Nephron (organoid): ENCODE measurements around the gene CHAMP1.

Experiments
- H3K27ac Mint-ChIP-seq, 3 experiments: 2 replicates each; pipeline ENCODE4 v1.8.0; 2020; ENCODE audit warnings: mixed read lengths in 3 of 3, mild to moderate bottlenecking in 2 of 3, moderate library complexity in 1 of 3
- H3K27me3 Mint-ChIP-seq: 2 replicates; pipeline ENCODE4 v1.8.0; 2021; ENCODE audit warnings: low read depth, mild to moderate bottlenecking, moderate library complexity, mixed read lengths
- H3K36me3 Mint-ChIP-seq: 2 replicates; pipeline ENCODE4 v1.8.0; 2020; ENCODE audit warnings: low read depth, mixed read lengths
- H3K4me1 Mint-ChIP-seq: 2 replicates; pipeline ENCODE4 v1.8.0; 2020; ENCODE audit warnings: mixed read lengths
- H3K4me3 Mint-ChIP-seq, 3 experiments: 2 replicates each; pipeline ENCODE4 v1.8.0; 2020; ENCODE audit warnings: mild to moderate bottlenecking in 3 of 3, mixed read lengths in 3 of 3, moderate library complexity in 2 of 3
- H3K9me3 Mint-ChIP-seq: 2 replicates; pipeline ENCODE4 v1.8.0; 2020; ENCODE audit warnings: mixed read lengths
- TF ChIP-seq, protein P1 (sequence below), 3 experiments: fragments of 200-600 bp; sonication (generic); IDR thresholded peaks; one replicate each; pipeline ENCODE4 v1.5.0; 2021; ENCODE audit warnings: antibody characterized with exemption in 3 of 3; ENCODE audit not compliant: unreplicated experiment in 3 of 3

Gene CHAMP1

DNA sequence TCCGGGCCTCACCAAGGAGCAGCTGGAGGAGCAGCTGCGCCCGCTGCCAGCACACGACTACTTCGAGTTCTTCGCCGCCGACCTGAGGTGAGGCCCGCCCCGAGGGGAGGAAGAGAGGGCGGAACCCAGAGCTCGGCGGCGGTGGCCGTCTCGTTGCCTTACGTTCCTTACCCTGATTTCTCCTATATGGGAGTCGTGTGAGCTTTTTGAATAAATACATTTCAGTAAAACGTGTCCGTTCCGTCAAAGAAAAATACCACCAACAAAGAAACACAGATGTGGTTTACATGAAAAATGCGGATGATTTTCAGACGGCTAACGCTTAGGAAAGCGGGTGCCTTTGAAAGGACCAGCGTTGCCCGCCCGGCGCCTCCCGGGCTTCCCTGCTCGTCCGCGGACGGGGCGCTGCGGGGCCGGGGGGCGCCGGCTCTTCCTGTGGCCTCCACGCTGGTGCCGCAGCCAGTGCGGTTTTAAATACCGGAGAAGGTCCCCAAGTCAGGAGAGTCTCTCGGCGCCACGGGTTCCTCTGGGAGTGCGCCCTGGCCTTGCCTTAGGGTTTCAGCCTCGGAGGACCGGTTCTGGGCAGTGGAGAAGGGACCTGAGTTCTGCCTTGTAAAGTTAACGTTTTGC lies 32.1 kb upstream of the CHAMP1 start:
- Mint-ChIP-seq H3K9me3 (no peaks in the 10 kb centered on the region), H3K4me3 (peak overlapping the region; percentile 85 to 98 (median 94)), H3K27ac (peak overlapping the region; percentile 100), H3K27me3 (no peaks in the 10 kb centered on the region), H3K4me1 (peaks cover 32% of the 10 kb centered on the region), H3K36me3 (peaks cover 45% of the 10 kb centered on the region)
- TF ChIP-seq, protein P1, sequence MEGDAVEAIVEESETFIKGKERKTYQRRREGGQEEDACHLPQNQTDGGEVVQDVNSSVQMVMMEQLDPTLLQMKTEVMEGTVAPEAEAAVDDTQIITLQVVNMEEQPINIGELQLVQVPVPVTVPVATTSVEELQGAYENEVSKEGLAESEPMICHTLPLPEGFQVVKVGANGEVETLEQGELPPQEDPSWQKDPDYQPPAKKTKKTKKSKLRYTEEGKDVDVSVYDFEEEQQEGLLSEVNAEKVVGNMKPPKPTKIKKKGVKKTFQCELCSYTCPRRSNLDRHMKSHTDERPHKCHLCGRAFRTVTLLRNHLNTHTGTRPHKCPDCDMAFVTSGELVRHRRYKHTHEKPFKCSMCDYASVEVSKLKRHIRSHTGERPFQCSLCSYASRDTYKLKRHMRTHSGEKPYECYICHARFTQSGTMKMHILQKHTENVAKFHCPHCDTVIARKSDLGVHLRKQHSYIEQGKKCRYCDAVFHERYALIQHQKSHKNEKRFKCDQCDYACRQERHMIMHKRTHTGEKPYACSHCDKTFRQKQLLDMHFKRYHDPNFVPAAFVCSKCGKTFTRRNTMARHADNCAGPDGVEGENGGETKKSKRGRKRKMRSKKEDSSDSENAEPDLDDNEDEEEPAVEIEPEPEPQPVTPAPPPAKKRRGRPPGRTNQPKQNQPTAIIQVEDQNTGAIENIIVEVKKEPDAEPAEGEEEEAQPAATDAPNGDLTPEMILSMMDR (IDR thresholded peaks at IDR 0.05; ENCODE audit: unreplicated experiment in 3 of 3), result no peak

DNA sequence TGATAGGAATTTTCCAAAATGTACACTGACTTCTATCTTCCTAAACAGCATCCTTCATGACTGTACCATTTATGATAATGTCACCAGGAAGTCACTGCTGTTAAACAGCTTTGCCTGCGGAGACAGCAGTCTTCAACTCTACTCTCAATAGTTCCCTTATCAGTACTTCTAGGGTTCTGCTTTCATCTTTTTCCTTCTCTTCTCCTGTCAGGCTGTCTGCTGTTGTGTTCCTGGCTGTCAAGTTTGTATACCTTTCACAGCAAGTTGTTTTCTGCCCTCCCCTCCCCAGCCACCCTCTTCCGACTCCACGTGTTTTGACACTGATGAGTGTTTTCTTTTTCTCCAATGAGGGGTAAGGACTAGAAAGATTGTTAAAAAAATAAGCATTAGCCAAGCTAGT lies 30.7 kb upstream of the CHAMP1 start:
- H3K36me3 Mint-ChIP-seq, result peaks cover 51% of the 10 kb centered on the region
- TF ChIP-seq, protein P1 (IDR thresholded peaks at IDR 0.05; ENCODE audit: unreplicated experiment in 3 of 3), result no peak
- H3K9me3 Mint-ChIP-seq, result no peaks in the 10 kb centered on the region
- no peaks in the 10 kb centered on the region for H3K27me3 Mint-ChIP-seq
- H3K4me3 Mint-ChIP-seq, result peak overlapping the region; percentile 72 to 80 (median 79)
- peaks cover 32% of the 10 kb centered on the region for H3K4me1 Mint-ChIP-seq
- peak overlapping the region; percentile 39 to 72 (median 70) for H3K27ac Mint-ChIP-seq

DNA sequence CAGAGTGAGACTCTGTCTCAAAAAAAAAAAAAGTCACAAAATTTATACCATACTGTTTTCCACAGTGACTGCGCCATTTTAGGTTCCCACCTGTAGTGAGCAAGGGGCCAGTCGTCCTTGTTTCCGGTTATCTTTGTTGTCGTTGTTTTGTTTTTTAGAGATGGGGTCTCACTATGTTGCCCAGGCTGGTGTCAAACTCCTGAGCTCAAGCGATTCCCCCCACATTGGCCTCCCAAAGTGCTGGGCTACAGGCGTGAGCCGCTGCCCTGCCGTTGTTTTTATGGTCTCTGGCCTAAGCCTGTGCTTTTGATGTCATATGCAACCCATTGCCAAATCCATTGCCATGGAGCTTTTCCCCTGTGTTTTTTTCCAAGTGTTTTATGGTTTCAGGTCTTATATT lies 29.6 kb upstream of the CHAMP1 start:
- H3K36me3 Mint-ChIP-seq, result peaks cover 59% of the 10 kb centered on the region
- H3K27me3 Mint-ChIP-seq, result no peaks in the 10 kb centered on the region
- H3K4me1 Mint-ChIP-seq, result peaks cover 29% of the 10 kb centered on the region
- no peaks in the 10 kb centered on the region for H3K9me3 Mint-ChIP-seq
- TF ChIP-seq, protein P1 (IDR thresholded peaks at IDR 0.05; ENCODE audit: unreplicated experiment in 3 of 3), result no peak
- H3K27ac Mint-ChIP-seq, result peak overlapping the region in 2 of 3 experiments; percentile 65 to 80
- peak overlapping the region; percentile 64 to 77 (median 71) for H3K4me3 Mint-ChIP-seq

DNA sequence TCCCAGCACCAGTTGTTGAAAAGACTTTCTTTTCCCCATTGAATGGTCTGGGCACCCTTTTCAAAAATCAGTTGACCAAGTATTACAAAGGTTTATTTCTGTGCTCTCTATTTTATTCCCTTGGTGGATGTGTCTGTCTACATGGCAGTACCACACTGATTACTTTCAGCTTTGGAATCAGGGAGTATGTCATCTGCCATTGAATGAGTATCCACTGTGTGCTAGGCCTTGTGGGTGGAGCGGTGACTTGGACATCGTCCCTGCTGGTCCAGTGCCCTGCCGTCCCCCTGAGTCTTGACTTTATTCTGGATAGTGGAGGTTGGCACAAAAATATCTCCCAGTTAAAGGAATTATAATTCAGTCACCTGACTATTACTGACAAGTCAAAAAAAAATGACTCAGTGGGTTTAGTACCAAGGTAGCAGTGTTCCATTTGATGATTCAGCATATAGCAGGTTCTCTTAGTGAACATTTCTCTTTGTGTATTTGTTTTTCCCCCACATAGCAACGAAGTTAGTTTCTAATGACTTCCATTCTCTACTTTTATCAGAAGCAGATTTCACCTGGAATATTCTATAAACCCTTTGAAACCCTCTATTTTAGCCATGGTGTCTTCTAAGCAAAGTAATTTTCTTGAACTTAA lies 29.0 kb upstream of the CHAMP1 start:
- Mint-ChIP-seq H3K27me3 (no peaks in the 10 kb centered on the region), H3K9me3 (no peaks in the 10 kb centered on the region), H3K36me3 (peaks cover 65% of the 10 kb centered on the region), H3K4me3 (peak overlapping the region; percentile 17 to 77 (median 34)), H3K27ac (peak overlapping the region in 2 of 3 experiments; percentile 65 to 80), H3K4me1 (peaks cover 23% of the 10 kb centered on the region)
- TF ChIP-seq, protein P1 (IDR thresholded peaks at IDR 0.05; ENCODE audit: unreplicated experiment in 3 of 3), result no peak

- Mint-ChIP-seq H3K27me3 (no peaks in the 10 kb centered on the region), H3K4me3 (no peak overlapping the region)
- TF ChIP-seq, protein P1 (IDR thresholded peaks at IDR 0.05; ENCODE audit: unreplicated experiment in 3 of 3), result no peak
These were observed 27.5 kb upstream of the CHAMP1 start for GRCh38 chr13:114286808-114287207.

More at GRCh38 chr13:114286808-114287207, 27.5 kb upstream of the CHAMP1 start:
- Mint-ChIP-seq H3K36me3 (peaks cover 77% of the 10 kb centered on the region), H3K9me3 (no peaks in the 10 kb centered on the region), H3K27ac (no peak overlapping the region), H3K4me1 (peaks cover 17% of the 10 kb centered on the region)
